ENCODE data around the gene SPECC1L. TPM values are rescaled to one million over a fixed set of nuclear protein-coding genes. Genes with fewer than 3 reads are reported as not detected.

SPECC1L gene
- total and polyA plus RNA-seq, 10 of the 15 experiments (the other 5 are each of a cell fraction or from before 2014, with no cell fraction given): 1.9 to 40.6 (median 19.1) TPM

DNA sequence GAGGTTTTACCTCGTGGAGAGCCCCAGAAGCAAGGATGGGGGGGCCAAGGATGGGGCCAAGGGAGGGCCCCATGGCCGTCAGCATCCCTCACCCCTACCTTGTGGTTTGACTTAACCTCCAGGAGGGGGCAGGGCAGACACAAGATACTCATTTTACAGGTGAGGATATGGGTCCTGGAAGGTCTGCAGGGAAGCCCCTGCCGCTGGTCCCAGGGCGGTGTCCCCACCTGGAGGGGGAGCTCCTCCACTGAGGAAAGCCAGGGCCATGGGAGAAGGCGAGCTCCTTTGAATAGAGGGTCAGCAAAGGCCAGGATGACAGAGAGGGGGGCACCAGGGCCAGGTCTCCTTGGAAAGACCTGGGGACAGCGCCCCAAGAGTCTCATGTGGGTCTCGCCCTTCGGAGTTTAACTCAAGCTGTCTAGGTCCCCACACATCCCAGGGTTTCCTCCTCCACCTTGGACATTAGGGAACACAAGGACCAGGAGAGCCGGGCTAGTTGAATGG lies 150.8 kb downstream of the SPECC1L start (continued):
- TF ChIP-seq, protein P1, sequence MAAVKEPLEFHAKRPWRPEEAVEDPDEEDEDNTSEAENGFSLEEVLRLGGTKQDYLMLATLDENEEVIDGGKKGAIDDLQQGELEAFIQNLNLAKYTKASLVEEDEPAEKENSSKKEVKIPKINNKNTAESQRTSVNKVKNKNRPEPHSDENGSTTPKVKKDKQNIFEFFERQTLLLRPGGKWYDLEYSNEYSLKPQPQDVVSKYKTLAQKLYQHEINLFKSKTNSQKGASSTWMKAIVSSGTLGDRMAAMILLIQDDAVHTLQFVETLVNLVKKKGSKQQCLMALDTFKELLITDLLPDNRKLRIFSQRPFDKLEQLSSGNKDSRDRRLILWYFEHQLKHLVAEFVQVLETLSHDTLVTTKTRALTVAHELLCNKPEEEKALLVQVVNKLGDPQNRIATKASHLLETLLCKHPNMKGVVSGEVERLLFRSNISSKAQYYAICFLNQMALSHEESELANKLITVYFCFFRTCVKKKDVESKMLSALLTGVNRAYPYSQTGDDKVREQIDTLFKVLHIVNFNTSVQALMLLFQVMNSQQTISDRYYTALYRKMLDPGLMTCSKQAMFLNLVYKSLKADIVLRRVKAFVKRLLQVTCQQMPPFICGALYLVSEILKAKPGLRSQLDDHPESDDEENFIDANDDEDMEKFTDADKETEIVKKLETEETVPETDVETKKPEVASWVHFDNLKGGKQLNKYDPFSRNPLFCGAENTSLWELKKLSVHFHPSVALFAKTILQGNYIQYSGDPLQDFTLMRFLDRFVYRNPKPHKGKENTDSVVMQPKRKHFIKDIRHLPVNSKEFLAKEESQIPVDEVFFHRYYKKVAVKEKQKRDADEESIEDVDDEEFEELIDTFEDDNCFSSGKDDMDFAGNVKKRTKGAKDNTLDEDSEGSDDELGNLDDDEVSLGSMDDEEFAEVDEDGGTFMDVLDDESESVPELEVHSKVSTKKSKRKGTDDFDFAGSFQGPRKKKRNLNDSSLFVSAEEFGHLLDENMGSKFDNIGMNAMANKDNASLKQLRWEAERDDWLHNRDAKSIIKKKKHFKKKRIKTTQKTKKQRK (IDR thresholded peaks at IDR 0.05; ENCODE audit: low read depth, low read length): no peak
- TF ChIP-seq, protein P2, sequence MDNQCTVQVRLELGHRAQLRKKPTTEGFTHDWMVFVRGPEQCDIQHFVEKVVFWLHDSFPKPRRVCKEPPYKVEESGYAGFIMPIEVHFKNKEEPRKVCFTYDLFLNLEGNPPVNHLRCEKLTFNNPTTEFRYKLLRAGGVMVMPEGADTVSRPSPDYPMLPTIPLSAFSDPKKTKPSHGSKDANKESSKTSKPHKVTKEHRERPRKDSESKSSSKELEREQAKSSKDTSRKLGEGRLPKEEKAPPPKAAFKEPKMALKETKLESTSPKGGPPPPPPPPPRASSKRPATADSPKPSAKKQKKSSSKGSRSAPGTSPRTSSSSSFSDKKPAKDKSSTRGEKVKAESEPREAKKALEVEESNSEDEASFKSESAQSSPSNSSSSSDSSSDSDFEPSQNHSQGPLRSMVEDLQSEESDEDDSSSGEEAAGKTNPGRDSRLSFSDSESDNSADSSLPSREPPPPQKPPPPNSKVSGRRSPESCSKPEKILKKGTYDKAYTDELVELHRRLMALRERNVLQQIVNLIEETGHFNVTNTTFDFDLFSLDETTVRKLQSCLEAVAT (IDR thresholded peaks at IDR 0.05): no peak
- TF ChIP-seq NFXL1 (IDR thresholded peaks at IDR 0.05; ENCODE audit: borderline replicate concordance): no peak
- no peak for TF ChIP-seq JUND (IDR thresholded peaks at IDR 0.05; ENCODE audit: low read depth, low read length)
- no peak for TF ChIP-seq CREB1 (IDR thresholded peaks at IDR 0.05; ENCODE audit: low read depth)
- TF ChIP-seq, protein P3, sequence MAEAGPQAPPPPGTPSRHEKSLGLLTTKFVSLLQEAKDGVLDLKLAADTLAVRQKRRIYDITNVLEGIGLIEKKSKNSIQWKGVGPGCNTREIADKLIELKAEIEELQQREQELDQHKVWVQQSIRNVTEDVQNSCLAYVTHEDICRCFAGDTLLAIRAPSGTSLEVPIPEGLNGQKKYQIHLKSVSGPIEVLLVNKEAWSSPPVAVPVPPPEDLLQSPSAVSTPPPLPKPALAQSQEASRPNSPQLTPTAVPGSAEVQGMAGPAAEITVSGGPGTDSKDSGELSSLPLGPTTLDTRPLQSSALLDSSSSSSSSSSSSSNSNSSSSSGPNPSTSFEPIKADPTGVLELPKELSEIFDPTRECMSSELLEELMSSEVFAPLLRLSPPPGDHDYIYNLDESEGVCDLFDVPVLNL (IDR thresholded peaks at IDR 0.05; ENCODE audit: low read depth, low read length): no peak
- TF ChIP-seq HDAC6 (IDR thresholded peaks at IDR 0.05; ENCODE audit: unreplicated experiment): no peak
- no peak for TF ChIP-seq MXI1 (IDR thresholded peaks at IDR 0.05; ENCODE audit: low read depth, low read length)
- TF ChIP-seq, protein P4, sequence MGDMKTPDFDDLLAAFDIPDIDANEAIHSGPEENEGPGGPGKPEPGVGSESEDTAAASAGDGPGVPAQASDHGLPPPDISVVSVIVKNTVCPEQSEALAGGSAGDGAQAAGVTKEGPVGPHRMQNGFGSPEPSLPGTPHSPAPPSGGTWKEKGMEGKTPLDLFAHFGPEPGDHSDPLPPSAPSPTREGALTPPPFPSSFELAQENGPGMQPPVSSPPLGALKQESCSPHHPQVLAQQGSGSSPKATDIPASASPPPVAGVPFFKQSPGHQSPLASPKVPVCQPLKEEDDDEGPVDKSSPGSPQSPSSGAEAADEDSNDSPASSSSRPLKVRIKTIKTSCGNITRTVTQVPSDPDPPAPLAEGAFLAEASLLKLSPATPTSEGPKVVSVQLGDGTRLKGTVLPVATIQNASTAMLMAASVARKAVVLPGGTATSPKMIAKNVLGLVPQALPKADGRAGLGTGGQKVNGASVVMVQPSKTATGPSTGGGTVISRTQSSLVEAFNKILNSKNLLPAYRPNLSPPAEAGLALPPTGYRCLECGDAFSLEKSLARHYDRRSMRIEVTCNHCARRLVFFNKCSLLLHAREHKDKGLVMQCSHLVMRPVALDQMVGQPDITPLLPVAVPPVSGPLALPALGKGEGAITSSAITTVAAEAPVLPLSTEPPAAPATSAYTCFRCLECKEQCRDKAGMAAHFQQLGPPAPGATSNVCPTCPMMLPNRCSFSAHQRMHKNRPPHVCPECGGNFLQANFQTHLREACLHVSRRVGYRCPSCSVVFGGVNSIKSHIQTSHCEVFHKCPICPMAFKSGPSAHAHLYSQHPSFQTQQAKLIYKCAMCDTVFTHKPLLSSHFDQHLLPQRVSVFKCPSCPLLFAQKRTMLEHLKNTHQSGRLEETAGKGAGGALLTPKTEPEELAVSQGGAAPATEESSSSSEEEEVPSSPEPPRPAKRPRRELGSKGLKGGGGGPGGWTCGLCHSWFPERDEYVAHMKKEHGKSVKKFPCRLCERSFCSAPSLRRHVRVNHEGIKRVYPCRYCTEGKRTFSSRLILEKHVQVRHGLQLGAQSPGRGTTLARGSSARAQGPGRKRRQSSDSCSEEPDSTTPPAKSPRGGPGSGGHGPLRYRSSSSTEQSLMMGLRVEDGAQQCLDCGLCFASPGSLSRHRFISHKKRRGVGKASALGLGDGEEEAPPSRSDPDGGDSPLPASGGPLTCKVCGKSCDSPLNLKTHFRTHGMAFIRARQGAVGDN (IDR thresholded peaks at IDR 0.05): no peak
- TF ChIP-seq RBBP5 (conservative IDR thresholded peaks at IDR 0.05): no peak
- TF ChIP-seq BRCA1 (IDR thresholded peaks at IDR 0.05; ENCODE audit: low read depth, low read length): no peak
- TF ChIP-seq POLR2AphosphoS5 (IDR thresholded peaks at IDR 0.05; ENCODE audit: low read length): no peak
- TF ChIP-seq RUNX3 (IDR thresholded peaks at IDR 0.05; ENCODE audit: low read length): peak; percentile 80
- TF ChIP-seq, protein P5, sequence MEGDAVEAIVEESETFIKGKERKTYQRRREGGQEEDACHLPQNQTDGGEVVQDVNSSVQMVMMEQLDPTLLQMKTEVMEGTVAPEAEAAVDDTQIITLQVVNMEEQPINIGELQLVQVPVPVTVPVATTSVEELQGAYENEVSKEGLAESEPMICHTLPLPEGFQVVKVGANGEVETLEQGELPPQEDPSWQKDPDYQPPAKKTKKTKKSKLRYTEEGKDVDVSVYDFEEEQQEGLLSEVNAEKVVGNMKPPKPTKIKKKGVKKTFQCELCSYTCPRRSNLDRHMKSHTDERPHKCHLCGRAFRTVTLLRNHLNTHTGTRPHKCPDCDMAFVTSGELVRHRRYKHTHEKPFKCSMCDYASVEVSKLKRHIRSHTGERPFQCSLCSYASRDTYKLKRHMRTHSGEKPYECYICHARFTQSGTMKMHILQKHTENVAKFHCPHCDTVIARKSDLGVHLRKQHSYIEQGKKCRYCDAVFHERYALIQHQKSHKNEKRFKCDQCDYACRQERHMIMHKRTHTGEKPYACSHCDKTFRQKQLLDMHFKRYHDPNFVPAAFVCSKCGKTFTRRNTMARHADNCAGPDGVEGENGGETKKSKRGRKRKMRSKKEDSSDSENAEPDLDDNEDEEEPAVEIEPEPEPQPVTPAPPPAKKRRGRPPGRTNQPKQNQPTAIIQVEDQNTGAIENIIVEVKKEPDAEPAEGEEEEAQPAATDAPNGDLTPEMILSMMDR (IDR thresholded peaks at IDR 0.05 in 2 of 3, conservative IDR thresholded peaks at IDR 0.05 in 1 of 3; ENCODE audit: control insufficient read depth in 2 of 3, extremely low read depth in 1 of 3, insufficient read depth in 1 of 3, low read depth in 3 of 3, low read length in 3 of 3): peak in 2 of 3 experiments; percentile 45 to 48; a peak in 4 of 6 replicates
- TF ChIP-seq RAD21 (IDR thresholded peaks at IDR 0.05; ENCODE audit: insufficient read depth, low read depth, low read length): peak; percentile 52
- TF ChIP-seq, protein P6, sequence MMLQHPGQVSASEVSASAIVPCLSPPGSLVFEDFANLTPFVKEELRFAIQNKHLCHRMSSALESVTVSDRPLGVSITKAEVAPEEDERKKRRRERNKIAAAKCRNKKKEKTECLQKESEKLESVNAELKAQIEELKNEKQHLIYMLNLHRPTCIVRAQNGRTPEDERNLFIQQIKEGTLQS (IDR thresholded peaks at IDR 0.05; ENCODE audit: borderline replicate concordance, extremely low read depth, low read depth, low read length): no peak
- TF ChIP-seq ETV6 (conservative IDR thresholded peaks at IDR 0.05 in 1 of 2, IDR thresholded peaks at IDR 0.05 in 1 of 2; ENCODE audit: borderline replicate concordance in 1 of 2, low read depth in 1 of 2): no peak
